Trophoblast cell (in vitro differentiated cells and primary cell): ENCODE results near the gene ABI3.

Experiments
- DNase-seq, 2 donors: peaks; one replicate each; pipeline ENCODE4 v3.0.0-alpha.2; 2016
- H2AFZ ChIP-seq: 2 replicates; pipeline ENCODE4 v1.6.1; 2013; ENCODE audit warnings: low read length, moderate library complexity, mild to moderate bottlenecking; ENCODE audit not compliant: insufficient read depth, poor library complexity
- H2AK5ac ChIP-seq: 2 replicates; pipeline ENCODE4 v1.6.1; 2013; ENCODE audit warnings: mild to moderate bottlenecking, low read length
- H2BK120ac ChIP-seq: 2 replicates; pipeline ENCODE4 v1.6.1; 2013; ENCODE audit warnings: low read length, mild to moderate bottlenecking, moderate library complexity; ENCODE audit not compliant: insufficient read depth, poor library complexity
- H2BK12ac ChIP-seq: 2 replicates; pipeline ENCODE4 v1.6.1; 2013; ENCODE audit warnings: mild to moderate bottlenecking, low read length, moderate library complexity
- H2BK5ac ChIP-seq: 2 replicates; pipeline ENCODE4 v1.6.1; 2013; ENCODE audit warnings: low read length, low read depth, moderate library complexity, mild to moderate bottlenecking; ENCODE audit not compliant: poor library complexity
- H3K14ac ChIP-seq: 2 replicates; pipeline ENCODE4 v1.6.1; 2013; ENCODE audit warnings: mild to moderate bottlenecking, low read length
- H3K18ac ChIP-seq: 2 replicates; pipeline ENCODE4 v1.6.1; 2013; ENCODE audit warnings: mild to moderate bottlenecking, low read length
- H3K23ac ChIP-seq: 2 replicates; pipeline ENCODE4 v1.6.1; 2013; ENCODE audit warnings: low read length
- H3K27ac ChIP-seq: 2 replicates; pipeline ENCODE4 v1.5.1; 2013; ENCODE audit warnings: low read depth, mild to moderate bottlenecking, inconsistent platforms, low read length, moderate library complexity
- H3K27me3 ChIP-seq: 2 replicates; pipeline ENCODE4 v1.6.1; 2013; ENCODE audit warnings: inconsistent platforms, mild to moderate bottlenecking, low read length, moderate library complexity; ENCODE audit not compliant: insufficient read depth
- H3K36me3 ChIP-seq, 2 experiments: 1 replicate in 1 of 2; 2 replicates in 1 of 2; pipeline ENCODE4 v1.6.1; 2013; ENCODE audit warnings: low read length in 2 of 2, mild to moderate bottlenecking in 2 of 2, moderate library complexity in 1 of 2; ENCODE audit not compliant: insufficient read depth in 2 of 2, control insufficient read depth in 1 of 2
- H3K4ac ChIP-seq: 2 replicates; pipeline ENCODE4 v1.6.1; 2013; ENCODE audit warnings: low read depth, mild to moderate bottlenecking, low read length, moderate library complexity
- H3K4me1 ChIP-seq, 2 experiments: 1 replicate in 1 of 2; 2 replicates in 1 of 2; pipeline ENCODE4 v1.6.1; 2013; ENCODE audit warnings: low read length in 2 of 2, mild to moderate bottlenecking in 2 of 2, moderate library complexity in 1 of 2; ENCODE audit not compliant: insufficient read depth in 2 of 2, control insufficient read depth in 1 of 2
- H3K4me2 ChIP-seq: 2 replicates; pipeline ENCODE4 v1.6.1; 2013; ENCODE audit warnings: inconsistent platforms, mild to moderate bottlenecking, low read length, moderate library complexity
- H3K4me3 ChIP-seq: 2 replicates; pipeline ENCODE4 v1.5.1; 2013; ENCODE audit warnings: mild to moderate bottlenecking, low read depth, low read length, inconsistent platforms
- H3K79me1 ChIP-seq: one replicate; pipeline ENCODE4 v1.6.1; 2013; ENCODE audit warnings: low read length
- H3K79me2 ChIP-seq: 2 replicates; pipeline ENCODE4 v1.6.1; 2013; ENCODE audit warnings: low read length, mild to moderate bottlenecking; ENCODE audit not compliant: control insufficient read depth, insufficient read depth, poor library complexity
- H3K9ac ChIP-seq: 2 replicates; pipeline ENCODE4 v1.6.1; 2013; ENCODE audit warnings: mild to moderate bottlenecking, low read length
- H3K9me3 ChIP-seq: 2 replicates; pipeline ENCODE4 v1.6.1; 2013; ENCODE audit warnings: low read depth, mild to moderate bottlenecking, control low read depth, inconsistent platforms, low read length; ENCODE audit not compliant: insufficient read depth
- H4K12ac ChIP-seq: 2 replicates; pipeline ENCODE4 v1.6.1; 2013; ENCODE audit warnings: low read depth, mild to moderate bottlenecking, low read length, moderate library complexity
- H4K8ac ChIP-seq: 2 replicates; pipeline ENCODE4 v1.6.1; 2013; ENCODE audit warnings: low read depth, mild to moderate bottlenecking, low read length, moderate library complexity
- H4K91ac ChIP-seq: one replicate; pipeline ENCODE4 v1.6.1; 2013; ENCODE audit warnings: low read depth, mild to moderate bottlenecking, low read length, moderate library complexity
- WGBS: extraction: QIAGEN DNeasy Blood & Tissue Kit; methylation state at CpG from one replicate; pipeline ENCODE4 v1.1.7; 2013; ENCODE audit warnings: missing lambda C conversion rate; ENCODE audit not compliant: insufficient read length, insufficient coverage; ENCODE audit errors: extremely low coverage; 5-methylcytosine and 5-hydroxymethylcytosine counted together

Gene ABI3

GRCh38 chr17:49241692-49242397 lies 31.3 kb downstream of the ABI3 start:
- Histone ChIP-seq H3K79me1 (peaks cover 1% of the 10 kb centered on the region), H3K9ac (no peak overlapping the region), H3K36me3 (no peaks in the 10 kb centered on the region), H2BK12ac (no peak overlapping the region), H2BK120ac (no peak overlapping the region), H2AFZ (no peak overlapping the region), H4K8ac (no peak overlapping the region), H3K18ac (no peak overlapping the region), H2BK5ac (no peak overlapping the region), H3K4me3 (no peak overlapping the region), H3K27me3 (no peaks in the 10 kb centered on the region), H3K27ac (no peak overlapping the region), H3K23ac (no peak overlapping the region), H2AK5ac (no peak overlapping the region), H3K4me1 (no peaks in the 10 kb centered on the region), H3K79me2 (no peaks in the 10 kb centered on the region), H4K12ac (no peak overlapping the region), H4K91ac (no peak overlapping the region), H3K4me2 (no peak overlapping the region), H3K4ac (no peak overlapping the region), H3K14ac (no peak overlapping the region), H3K9me3 (peaks cover 2% of the 10 kb centered on the region)
- WGBS, result no CpG with 5 or more reads among the region's 9 CpGs
- no peak for DNase-seq

- DNase-seq, result no peak
- no peak overlapping the region for H2AK5ac ChIP-seq
- H4K91ac ChIP-seq, result no peak overlapping the region
- no peak overlapping the region for H3K9ac ChIP-seq
- H4K8ac ChIP-seq, result no peak overlapping the region
- no peak overlapping the region for H2AFZ ChIP-seq
- H3K18ac ChIP-seq, result no peak overlapping the region
- H4K12ac ChIP-seq, result no peak overlapping the region
- no peak overlapping the region for H2BK12ac ChIP-seq
- no peaks in the 10 kb centered on the region for H3K9me3 ChIP-seq
- H3K4me1 ChIP-seq, result no peaks in the 10 kb centered on the region
- H3K79me1 ChIP-seq, result no peaks in the 10 kb centered on the region
- no peaks in the 10 kb centered on the region for H3K27me3 ChIP-seq
- no peak overlapping the region for H3K4me2 ChIP-seq
- H3K36me3 ChIP-seq, result no peaks in the 10 kb centered on the region
- H3K79me2 ChIP-seq, result no peaks in the 10 kb centered on the region
- WGBS, result no CpG with 5 or more reads among the region's 5 CpGs
- no peak overlapping the region for H3K14ac ChIP-seq
- H3K27ac ChIP-seq, result no peak overlapping the region
- H3K4ac ChIP-seq, result no peak overlapping the region
- no peak overlapping the region for H2BK5ac ChIP-seq
- H3K4me3 ChIP-seq, result no peak overlapping the region
- no peak overlapping the region for H2BK120ac ChIP-seq
- no peak overlapping the region for H3K23ac ChIP-seq
These were observed 32.3 kb downstream of the ABI3 start for GRCh38 chr17:49242813-49243212.

- Histone ChIP-seq H3K27ac (no peak overlapping the region), H2BK5ac (no peak overlapping the region), H4K12ac (no peak overlapping the region), H3K4me1 (no peaks in the 10 kb centered on the region), H3K18ac (no peak overlapping the region), H2BK120ac (no peak overlapping the region), H2AK5ac (no peak overlapping the region), H3K4me2 (no peak overlapping the region), H4K8ac (no peak overlapping the region), H3K27me3 (no peaks in the 10 kb centered on the region), H3K4me3 (no peak overlapping the region), H3K79me2 (no peaks in the 10 kb centered on the region), H2AFZ (no peak overlapping the region), H3K14ac (no peak overlapping the region), H3K36me3 (no peaks in the 10 kb centered on the region), H2BK12ac (no peak overlapping the region), H3K9me3 (no peaks in the 10 kb centered on the region), H3K23ac (no peak overlapping the region), H3K4ac (no peak overlapping the region), H3K79me1 (peaks cover 3% of the 10 kb centered on the region), H4K91ac (no peak overlapping the region), H3K9ac (no peak overlapping the region)
- DNase-seq, result no peak
- WGBS, result no CpG with 5 or more reads among the region's 4 CpGs
These were observed 34.3 kb downstream of the ABI3 start for GRCh38 chr17:49244839-49245238.

- H3K36me3 ChIP-seq, result no peaks in the 10 kb centered on the region
These were observed 37.4 kb downstream of the ABI3 start for GRCh38 chr17:49247944-49248343.

More at GRCh38 chr17:49247944-49248343, 37.4 kb downstream of the ABI3 start:
- H3K79me1 ChIP-seq, result peaks cover 3% of the 10 kb centered on the region
- H2BK12ac ChIP-seq, result no peak overlapping the region
- H2BK120ac ChIP-seq, result no peak overlapping the region
- H3K4me1 ChIP-seq, result peaks cover 0 to 3% of the 10 kb centered on the region in 2 experiments
- no peak overlapping the region for H3K23ac ChIP-seq
- H3K18ac ChIP-seq, result no peak overlapping the region
- H3K27me3 ChIP-seq, result no peaks in the 10 kb centered on the region
- no peak overlapping the region for H3K9ac ChIP-seq
- no CpG with 5 or more reads among the region's 7 CpGs for WGBS
- no peaks in the 10 kb centered on the region for H3K9me3 ChIP-seq
- H3K4ac ChIP-seq, result no peak overlapping the region
- H4K12ac ChIP-seq, result no peak overlapping the region
- no peak overlapping the region for H3K27ac ChIP-seq
- H2AK5ac ChIP-seq, result no peak overlapping the region
- H4K8ac ChIP-seq, result no peak overlapping the region
- no peak overlapping the region for H2BK5ac ChIP-seq
- H3K14ac ChIP-seq, result no peak overlapping the region
- H2AFZ ChIP-seq, result no peak overlapping the region
- H3K79me2 ChIP-seq, result no peaks in the 10 kb centered on the region
- H4K91ac ChIP-seq, result no peak overlapping the region
- H3K4me2 ChIP-seq, result no peak overlapping the region
- H3K4me3 ChIP-seq, result no peak overlapping the region
- DNase-seq, result no peak
